OCI-LY7 (cell line): ENCODE data around the gene C16orf96.

Experiments
- CTCF ChIP-seq: fragments of 200-600 bp; sonication (generic); conservative IDR thresholded peaks from 2 replicates; pipeline ENCODE4 v1.5.1; 2014; ENCODE audit warnings: mild to moderate bottlenecking, antibody characterized with exemption, low read length, moderate library complexity, mixed read lengths
- EZH2phosphoT487 ChIP-seq: fragments of 200-600 bp; sonication (generic); IDR thresholded peaks from 2 replicates; pipeline ENCODE4 v1.6.1; 2018; ENCODE audit warnings: low read depth, borderline replicate concordance, mild to moderate bottlenecking, mixed run types, antibody characterized with exemption, low read length, moderate library complexity, mixed read lengths

- TF ChIP-seq CTCF (no peak), EZH2phosphoT487 (no peak)
Measured at GRCh38 chr16:4557973-4558372, 1.8 kb downstream of the C16orf96 start.
